Keratinocyte (primary cell): ENCODE results near the gene SLC25A13. TPM values are rescaled to one million over a fixed set of nuclear protein-coding genes. Genes with fewer than 3 reads are reported as not detected.
"Not testable (repeated sequence)": the region's sequence is repeated elsewhere in the genome, so short reads cannot be mapped to it uniquely, and the experiment has no call there.

Experiments used
- DNase-seq: peaks from one replicate; pipeline ENCODE4 v3.0.0-alpha.2; 2011; ENCODE audit warnings: low read depth, missing footprints, low spot score
- FAIRE-seq: peaks from 2 replicates; lab custom pipeline; 2011; peaks lifted over from hg19 to GRCh38; lab: Jason Lieb, UNC
- H2AFZ ChIP-seq: 2 replicates; pipeline ENCODE4 v1.6.0; 2012; ENCODE audit warnings: low read length, control low read depth, inconsistent platforms; ENCODE audit not compliant: control insufficient read depth
- H3K27ac ChIP-seq: 2 replicates; pipeline ENCODE4 v1.5.1; 2011; ENCODE audit warnings: low read length; ENCODE audit not compliant: control insufficient read depth, insufficient read depth
- H3K27me3 ChIP-seq: 3 replicates; pipeline ENCODE4 v1.6.0; 2011; ENCODE audit warnings: low read length; ENCODE audit not compliant: control insufficient read depth, insufficient read depth; ENCODE audit errors: extremely low read depth
- H3K36me3 ChIP-seq, 2 experiments: 2 replicates in 1 of 2; 3 replicates in 1 of 2; pipeline ENCODE4 v1.5.1; 2011; ENCODE audit warnings: low read length in 2 of 2, mild to moderate bottlenecking in 1 of 2; ENCODE audit not compliant: control insufficient read depth in 2 of 2, insufficient read depth in 2 of 2; ENCODE audit errors: extremely low read depth in 1 of 2
- H3K4me1 ChIP-seq: 3 replicates; pipeline ENCODE4 v1.5.1; 2011; ENCODE audit warnings: low read length; ENCODE audit not compliant: control insufficient read depth, insufficient read depth; ENCODE audit errors: extremely low read depth
- H3K4me2 ChIP-seq: 3 replicates; pipeline ENCODE4 v1.6.0; 2011; ENCODE audit warnings: low read depth, low read length; ENCODE audit not compliant: control insufficient read depth, insufficient read depth; ENCODE audit errors: extremely low read depth
- H3K4me3 ChIP-seq, 3 experiments: fragments of 200-600 bp in 1 of 3; sonication (generic) in 1 of 3; 2 replicates in 2 of 3; 3 replicates in 1 of 3; pipeline ENCODE4 v1.5.1; 2011 to 2016; ENCODE audit warnings: low read length in 3 of 3, mild to moderate bottlenecking in 3 of 3, control low read depth in 2 of 3, inconsistent platforms in 1 of 3, low read depth in 1 of 3, mixed read lengths in 1 of 3, mixed run types in 1 of 3, moderate library complexity in 1 of 3; ENCODE audit not compliant: control insufficient read depth in 2 of 3, insufficient read depth in 2 of 3; ENCODE audit errors: extremely low read depth in 1 of 3
- H3K79me2 ChIP-seq: 2 replicates; pipeline ENCODE4 v1.6.0; 2012; ENCODE audit warnings: low read length; ENCODE audit not compliant: control insufficient read depth, insufficient read depth
- H3K9ac ChIP-seq: 3 replicates; pipeline ENCODE4 v1.6.0; 2011; ENCODE audit warnings: low read length; ENCODE audit not compliant: control insufficient read depth, insufficient read depth; ENCODE audit errors: extremely low read depth
- H3K9me1 ChIP-seq: 3 replicates; pipeline ENCODE4 v1.6.0; 2011; ENCODE audit warnings: low read length; ENCODE audit not compliant: control insufficient read depth, insufficient read depth; ENCODE audit errors: extremely low read depth
- H3K9me3 ChIP-seq: 2 replicates; pipeline ENCODE4 v1.5.1; 2012; ENCODE audit warnings: low read depth, low read length; ENCODE audit not compliant: control insufficient read depth
- H4K20me1 ChIP-seq: 3 replicates; pipeline ENCODE4 v1.6.0; 2011; ENCODE audit warnings: low read length; ENCODE audit not compliant: control insufficient read depth, insufficient read depth; ENCODE audit errors: extremely low read depth
- CTCF ChIP-seq, 3 experiments: IDR thresholded peaks in 1 of 3; conservative IDR thresholded peaks in 1 of 3; optimal IDR thresholded peaks in 1 of 3; 2 replicates in 2 of 3; 3 replicates in 1 of 3; pipeline versions ENCODE3 to v1.5.1; 2011; ENCODE audit warnings: low read length in 3 of 3, mild to moderate bottlenecking in 3 of 3, moderate library complexity in 2 of 3, control low read depth in 1 of 3, inconsistent platforms in 1 of 3; ENCODE audit not compliant: insufficient read depth in 2 of 3; ENCODE audit errors: extremely low read depth in 1 of 3
- EZH2 ChIP-seq: IDR thresholded peaks from one replicate; pipeline ENCODE4 v1.6.1; 2012; ENCODE audit warnings: inconsistent platforms, mild to moderate bottlenecking, low read length, moderate library complexity
- dilution Hi-C: fragments of 300-500 bp; cut with MboI; formaldehyde crosslinking; loops from one replicate; pipeline ENCODE4 v1.7.0; 2020; ENCODE audit warnings: low sequenced_read_pairs; ENCODE audit not compliant: extremely low pct_ligation_motif_present
- polyA plus RNA-seq, 5 experiments: library from polyadenylated mRNA; depleted of rRNA in 3 of 5; stranded (reverse) in 3 of 5; stranded (forward) in 1 of 5; unstranded in 1 of 5; fragments of >200 nt; gene quantifications; 1 replicate in 1 of 5; 2 replicates in 3 of 5; 3 replicates in 1 of 5; pipeline versions ENCODE4 v1.2.1 to v1.2.3, GENCODE V29; 2011 to 2012; ENCODE audit warnings: missing spikeins in 2 of 5, low read depth in 1 of 5, low replicate concordance in 1 of 5

SLC25A13 gene
- polyA plus RNA-seq, 1 donor (not counting 4 experiments of a cell fraction or from before 2014, with no cell fraction given): 29.4 TPM

- Histone ChIP-seq H2AFZ (no peak overlapping the region), H3K9me1 (no peaks in the 10 kb centered on the region)
- dilution Hi-C loops: no loop called here
Measured at GRCh38 chr7:96361116-96361857, 39.4 kb upstream of the SLC25A13 start.

GRCh38 chr7:96359876-96360275 lies 38.0 kb upstream of the SLC25A13 start:
- Histone ChIP-seq H3K4me3 (no peak overlapping the region), H3K27ac (no peak overlapping the region), H4K20me1 (no peaks in the 10 kb centered on the region), H3K36me3 (no peaks in the 10 kb centered on the region), H3K79me2 (no peaks in the 10 kb centered on the region), H3K9ac (no peak overlapping the region), H3K9me1 (no peaks in the 10 kb centered on the region), H3K4me1 (no peaks in the 10 kb centered on the region), H2AFZ (no peak overlapping the region), H3K4me2 (no peak overlapping the region), H3K9me3 (no peaks in the 10 kb centered on the region), H3K27me3 (no peaks in the 10 kb centered on the region)
- FAIRE-seq (no peak), DNase-seq (no peak)
- no peak for TF ChIP-seq EZH2
- TF ChIP-seq CTCF (optimal IDR thresholded peaks at IDR 0.05 in 1 of 3, IDR thresholded peaks at IDR 0.05 in 1 of 3, conservative IDR thresholded peaks at IDR 0.05 in 1 of 3; ENCODE audit: extremely low read depth in 1 of 3, insufficient read depth in 2 of 3, low read length in 3 of 3): no peak
- dilution Hi-C loops: no loop called here

More at GRCh38 chr7:96361116-96361857, 39.4 kb upstream of the SLC25A13 start:
- Histone ChIP-seq H3K27me3 (no peaks in the 10 kb centered on the region), H3K9ac (no peak overlapping the region), H4K20me1 (no peaks in the 10 kb centered on the region), H3K79me2 (no peaks in the 10 kb centered on the region), H3K27ac (no peak overlapping the region), H3K4me2 (no peak overlapping the region), H3K4me3 (no peak overlapping the region), H3K9me3 (no peaks in the 10 kb centered on the region), H3K36me3 (no peaks in the 10 kb centered on the region), H3K4me1 (no peaks in the 10 kb centered on the region)
- TF ChIP-seq CTCF (optimal IDR thresholded peaks at IDR 0.05 in 1 of 3, IDR thresholded peaks at IDR 0.05 in 1 of 3, conservative IDR thresholded peaks at IDR 0.05 in 1 of 3; ENCODE audit: extremely low read depth in 1 of 3, insufficient read depth in 2 of 3, low read length in 3 of 3) (no peak), EZH2 (no peak)
- no peak for DNase-seq
- no peak for FAIRE-seq

- DNase-seq, H3K79me2 ChIP-seq, H3K36me3 ChIP-seq, H4K20me1 ChIP-seq, H3K9me3 ChIP-seq, H3K9me1 ChIP-seq, dilution Hi-C loops, H3K27ac ChIP-seq, H2AFZ ChIP-seq, FAIRE-seq, H3K4me2 ChIP-seq, H3K4me1 ChIP-seq, H3K4me3 ChIP-seq, H3K9ac ChIP-seq, H3K27me3 ChIP-seq: not testable (repeated sequence)
Measured at GRCh38 chr7:96358236-96358971, 36.5 kb upstream of the SLC25A13 start.
